Measurements from ENCODE around the gene MYO1B. TPM values are rescaled to one million over a fixed set of nuclear protein-coding genes. Genes with fewer than 3 reads are reported as not detected.

MYO1B gene
- total and polyA plus RNA-seq, 2 of the 8 experiments (the other 6 are each of a cell fraction or from before 2014, with no cell fraction given) = 15.5 to 61.2 TPM

DNA sequence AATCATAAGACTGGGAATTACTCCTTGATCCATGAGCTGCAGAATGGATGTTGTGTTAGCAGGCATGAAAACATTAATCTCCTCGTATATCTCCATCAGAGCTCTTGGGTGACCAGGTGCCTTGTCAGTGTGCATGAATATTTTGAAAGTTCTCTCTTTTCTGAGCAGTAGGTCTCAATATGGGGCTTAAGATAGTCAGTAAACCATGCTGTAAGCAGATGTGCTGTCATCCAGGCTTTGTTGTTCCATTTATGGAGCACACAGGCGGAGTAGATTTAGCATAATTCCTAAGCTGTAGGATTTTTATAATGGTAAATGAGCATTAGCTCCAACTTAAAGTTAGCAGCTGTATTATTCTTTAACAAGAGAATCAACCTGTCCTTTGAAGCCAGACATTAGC, 160.3 kb downstream of the MYO1B start:
- H2BK12ac ChIP-seq (ENCODE audit: low read depth, low read length) = no peak overlapping the region
- 88% methylated on average over 2 of the region's 2 CpGs; no CpG with 5 or more reads in 1 of the 2 experiments for WGBS, 2 experiments (ENCODE audit: extremely low coverage in 1 of 2, insufficient coverage in 1 of 2, insufficient read length in 1 of 2, insufficient replicate concordance in 2 of 2, low coverage in 1 of 2, low lambda C conversion rate in 2 of 2, missing lambda C conversion rate in 1 of 2)
- H3K4me1 ChIP-seq (replicated peaks in 1 of 4; ENCODE audit: control insufficient read depth in 3 of 4, insufficient read depth in 4 of 4, low read length in 3 of 4) = 0 out of 7 replicates have a peak, but pooled peaks cover 0 to 2% (median 0%) of the 10 kb centered on the region in 4 experiments
- no peak overlapping the region for H2BK120ac ChIP-seq (replicated peaks; ENCODE audit: low read depth, low read length)
- H3K36me3 ChIP-seq (ENCODE audit: control insufficient read depth in 2 of 4, insufficient read depth in 4 of 4, low read length in 3 of 4) = peaks cover 5 to 37% (median 22%) of the 10 kb centered on the region in 4 experiments; a peak in 7 of 8 replicates
- CTCF ChIA-PET (ENCODE audit: partially characterized antibody) = interaction anchor here (0.6 to 1.0 kb wide), 5 partner anchors 23 to 824 kb away, joined by 3 read pairs; no protein-coding TSS in a partner anchor
- H2AFZ ChIP-seq (ENCODE audit: low read length) = no peak overlapping the region
- no peaks in the 10 kb centered on the region for H3K79me1 ChIP-seq (ENCODE audit: low read depth, low read length)
- H3K18ac ChIP-seq (ENCODE audit: extremely low read depth, low read length) = no peak overlapping the region
- no peak overlapping the region for H3K27ac ChIP-seq (ENCODE audit: low read depth, low read length)
- H3K4ac ChIP-seq (replicated peaks; ENCODE audit: insufficient read length, low read depth, low read length) = no peak overlapping the region
- H2BK5ac ChIP-seq (ENCODE audit: low read depth, low read length) = no peak overlapping the region
- no peak overlapping the region for H4K5ac ChIP-seq (ENCODE audit: insufficient read length, low read depth, low read length)
- FAIRE-seq (no peak), DNase-seq (ENCODE audit: low read depth in 1 of 2, low spot score in 2 of 2) (no peak)
- H3K79me2 ChIP-seq (ENCODE audit: control insufficient read depth in 1 of 2, insufficient read depth in 2 of 2, low read length in 2 of 2) = no peaks in the 10 kb centered on the region
- H3K23me2 ChIP-seq (ENCODE audit: low read depth, low read length) = no peaks in the 10 kb centered on the region
- H2AK5ac ChIP-seq (ENCODE audit: low read depth, low read length) = no peak overlapping the region
- H2BK15ac ChIP-seq (ENCODE audit: low read length) = no peak overlapping the region
- H4K8ac ChIP-seq (ENCODE audit: extremely low read depth, insufficient read depth, low read length) = no peak overlapping the region
- H3K27me3 ChIP-seq (replicated peaks in 1 of 4; ENCODE audit: control insufficient read depth in 3 of 4, extremely low read depth in 1 of 4, insufficient read depth in 3 of 4, low read length in 3 of 4) = no peaks in the 10 kb centered on the region
- no peaks in the 10 kb centered on the region for H4K20me1 ChIP-seq (replicated peaks in 1 of 2; ENCODE audit: control insufficient read depth in 1 of 2, insufficient read depth in 2 of 2, low read length in 2 of 2)
- no peak overlapping the region for H4K91ac ChIP-seq (replicated peaks; ENCODE audit: insufficient read length, low read length)
- H3K14ac ChIP-seq (ENCODE audit: insufficient read length) = no peak overlapping the region
- H3K9ac ChIP-seq (replicated peaks in 1 of 4; ENCODE audit: extremely low read depth in 1 of 4, low read depth in 3 of 4, low read length in 3 of 4) = no peak overlapping the region
- H3K23ac ChIP-seq (ENCODE audit: insufficient read length) = no peak overlapping the region
- H3K4me3 ChIP-seq (ENCODE audit: extremely low read depth in 1 of 4, insufficient read depth in 2 of 4, low read depth in 3 of 4, low read length in 4 of 4) = no peak overlapping the region
- H3K9me3 ChIP-seq (ENCODE audit: insufficient read depth in 2 of 2, low read depth in 1 of 2, low read length in 1 of 2) = no peaks in the 10 kb centered on the region
- POLR2A ChIA-PET (ENCODE audit: partially characterized antibody) = no interaction called here
- H3K4me2 ChIP-seq (ENCODE audit: insufficient read depth in 1 of 2, low read depth in 2 of 2, low read length in 2 of 2) = no peak overlapping the region
- H2BK20ac ChIP-seq (ENCODE audit: low read length) = no peak overlapping the region
- no peak overlapping the region for H3K56ac ChIP-seq (replicated peaks; ENCODE audit: insufficient read length, low read depth, low read length)
- TF ChIP-seq SIN3A (conservative IDR thresholded peaks at IDR 0.05 in 1 of 2, IDR thresholded peaks at IDR 0.05 in 1 of 2; ENCODE audit: low read depth in 1 of 2, low read length in 2 of 2) (no peak), RBBP5 (IDR thresholded peaks at IDR 0.05; ENCODE audit: borderline replicate concordance, low read depth, low read length) (no peak), EGR1 (IDR thresholded peaks at IDR 0.05; ENCODE audit: borderline replicate concordance, low read depth, low read length) (no peak), GABPA (IDR thresholded peaks at IDR 0.05; ENCODE audit: borderline replicate concordance, insufficient read depth, low read length) (no peak), CTCF (IDR thresholded peaks at IDR 0.05; ENCODE audit: control extremely low read depth in 1 of 3, insufficient read depth in 1 of 3, low read depth in 1 of 3, low read length in 3 of 3) (no peak), EP300 (IDR thresholded peaks at IDR 0.05; ENCODE audit: borderline replicate concordance in 1 of 2, low read depth in 2 of 2, low read length in 2 of 2) (no peak), JUND (IDR thresholded peaks at IDR 0.05; ENCODE audit: low read length) (no peak), EZH2 (IDR thresholded peaks at IDR 0.05; ENCODE audit: low read depth, low read length, severe bottlenecking) (no peak), NANOG (IDR thresholded peaks at IDR 0.05; ENCODE audit: insufficient read depth, low read depth, low read length, poor library complexity, severe bottlenecking) (no peak), SAP30 (IDR thresholded peaks at IDR 0.05; ENCODE audit: insufficient read depth, insufficient replicate concordance, low read length) (no peak)

All from H1 (cell line).